Heart left ventricle (tissue), 16 donors: Measurements from ENCODE around the gene TXK. TPM values are rescaled to one million over a fixed set of nuclear protein-coding genes. Genes with fewer than 3 reads are reported as not detected.

Experiments used
- ATAC-seq, 4 donors: fragments of 200-7000 bp; cut with Tn5 transposase; one replicate each; pipeline ENCODE4 v1.9.1; 2020 to 2022; ENCODE audit warnings: moderate library complexity in 4 of 4, mild to moderate bottlenecking in 3 of 4, moderate number of reproducible peaks in 1 of 4
- DNase-seq, 5 donors: peaks; one replicate each; pipeline ENCODE4 v3.0.0-alpha.2; 2020
- H3K27ac ChIP-seq, 12 donors: fragments of 200-600 bp; sonication (generic) in 4 of 12; one replicate each; pipeline versions ENCODE4 v1.5.0 to v1.8.0; 2016 to 2022; ENCODE audit warnings: mild to moderate bottlenecking in 2 of 12
- H3K27me3 ChIP-seq, 9 donors: fragments of 200-600 bp; sonication (generic) in 2 of 9; one replicate each; pipeline versions ENCODE4 v1.5.1 to v1.8.0; 2016 to 2022; ENCODE audit warnings: mild to moderate bottlenecking in 3 of 9
- H3K36me3 ChIP-seq, 9 donors: fragments of 200-600 bp; sonication (generic) in 2 of 9; one replicate each; pipeline versions ENCODE4 v1.5.0 to v1.8.0; 2018 to 2022; ENCODE audit warnings: mild to moderate bottlenecking in 2 of 9
- H3K4me1 ChIP-seq, 12 donors: fragments of 200-600 bp; sonication (generic) in 4 of 12; one replicate each; pipeline versions ENCODE4 v1.5.0 to v1.8.0; 2016 to 2022; ENCODE audit warnings: mild to moderate bottlenecking in 3 of 12
- H3K4me3 ChIP-seq, 12 donors: fragments of 200-600 bp; sonication (generic) in 4 of 12; one replicate each; pipeline versions ENCODE4 v1.5.0 to v1.8.0; 2017 to 2022; ENCODE audit warnings: mild to moderate bottlenecking in 9 of 12, moderate library complexity in 4 of 12
- H3K9me3 ChIP-seq, 12 donors: fragments of 200-600 bp; sonication (generic) in 4 of 12; one replicate each; pipeline versions ENCODE4 v1.5.0 to v1.8.0; 2016 to 2022; ENCODE audit warnings: mild to moderate bottlenecking in 1 of 12
- POLR2A ChIP-seq, 2 donors: fragments of 450-650 bp; IDR thresholded peaks; one replicate each; pipeline ENCODE4 v1.6.1; 2017; ENCODE audit warnings: antibody characterized with exemption in 2 of 2, mild to moderate bottlenecking in 2 of 2, moderate library complexity in 2 of 2
- WGBS, 4 donors: extraction: QIAGEN DNeasy Blood & Tissue Kit in 2 of 4; methylation state at CpG; one replicate each; pipeline versions ENCODE4 v1.1.5 to v1.1.7; 2013 to 2018; 5-methylcytosine and 5-hydroxymethylcytosine counted together
- intact Hi-C, 10 donors: fragments of 100-400 bp; cut with DNase I; formaldehyde crosslinking; loops; one replicate each; pipeline versions ENCODE4 v1.11.1 to v1.14.2; 2022
- polyA plus RNA-seq, 2 donors: library from polyadenylated mRNA; stranded (reverse); fragments of 200-250 nt; gene quantifications; one replicate each; pipeline ENCODE4 v1.2.3, GENCODE V29; 2013
- total RNA-seq, 9 donors: library from RNA; depleted of rRNA in 2 of 9; stranded (reverse); fragments of >200 nt in 2 of 9; fragmentation: NEBNext Ultra II Directional in 3 of 9; extraction: Animal tissue kit (Norgen Biotek cat#: 25700) in 3 of 9; gene quantifications; one replicate each; pipeline versions ENCODE4 v1.1.0 to v1.2.4, GENCODE V29; 2016 to 2023
- TF ChIP-seq, protein P1 (sequence below), 12 donors: fragments of 200-600 bp; sonication (generic) in 4 of 12; IDR thresholded peaks; one replicate each; pipeline versions ENCODE4 v1.5.0 to v1.8.0; 2018 to 2022; ENCODE audit warnings: antibody characterized with exemption in 12 of 12, mild to moderate bottlenecking in 5 of 12
- donor health status: ischemic (EF 13 %, LVEDD 7.1; RV severe dilation, severe dysfunction).
- donor health status: healthy with polysubstance abuse.
- donor health status: DM: no; HTN: yes; CAD: no.
- donor health status: DM: no; HTN: no; CAD: no.
- donor health status: ischemic (EF 25% LVEDD 6.9; RV normal size, moderate dysfunction).
- donor health status: ischemic (EF 25% LVEDD 5.7; RV mildly dilated, moderate dysfunction).
- donor health status: healthy.
- donor health status: DM: yes; HTN: yes; CAD: no.
- donor health status: ischemic (EF 35%, LVEDD 5.7; RV mildly dilated, moderate dysfunction).
- donor health status: nonischemic (EF 11% LVEDD 7.7; RV severe dilation, severe dysfunction).
- donor health status: DM: yes; HTN: yes; CAD: no.
- donor health status: PGD.
- donor health status: ischemic (EF 29% LVEDD 5.4; RV normal size, mild dysfunction).
- donor health status: nonischemic (EF 23%, LVEDD 6.1; RV moderate dilation, normal function).

Gene TXK
- total and polyA plus RNA-seq, 11 donors = 0.18 to 3.3 (median 0.51) TPM; not detected in 1

GRCh38 chr4:48175328-48175727, 41.3 kb upstream of the TXK start:
- H3K4me1 ChIP-seq = peaks cover 0 to 16% (median 0%) of the 10 kb centered on the region in 12 donors
- intact Hi-C loops = no loop called here
- no peaks in the 10 kb centered on the region for H3K27me3 ChIP-seq
- no peak for ATAC-seq
- no peak overlapping the region for H3K27ac ChIP-seq
- no peak for DNase-seq
- H3K4me3 ChIP-seq = no peak overlapping the region
- TF ChIP-seq POLR2A (IDR thresholded peaks at IDR 0.05) = no peak
- TF ChIP-seq, protein P1, sequence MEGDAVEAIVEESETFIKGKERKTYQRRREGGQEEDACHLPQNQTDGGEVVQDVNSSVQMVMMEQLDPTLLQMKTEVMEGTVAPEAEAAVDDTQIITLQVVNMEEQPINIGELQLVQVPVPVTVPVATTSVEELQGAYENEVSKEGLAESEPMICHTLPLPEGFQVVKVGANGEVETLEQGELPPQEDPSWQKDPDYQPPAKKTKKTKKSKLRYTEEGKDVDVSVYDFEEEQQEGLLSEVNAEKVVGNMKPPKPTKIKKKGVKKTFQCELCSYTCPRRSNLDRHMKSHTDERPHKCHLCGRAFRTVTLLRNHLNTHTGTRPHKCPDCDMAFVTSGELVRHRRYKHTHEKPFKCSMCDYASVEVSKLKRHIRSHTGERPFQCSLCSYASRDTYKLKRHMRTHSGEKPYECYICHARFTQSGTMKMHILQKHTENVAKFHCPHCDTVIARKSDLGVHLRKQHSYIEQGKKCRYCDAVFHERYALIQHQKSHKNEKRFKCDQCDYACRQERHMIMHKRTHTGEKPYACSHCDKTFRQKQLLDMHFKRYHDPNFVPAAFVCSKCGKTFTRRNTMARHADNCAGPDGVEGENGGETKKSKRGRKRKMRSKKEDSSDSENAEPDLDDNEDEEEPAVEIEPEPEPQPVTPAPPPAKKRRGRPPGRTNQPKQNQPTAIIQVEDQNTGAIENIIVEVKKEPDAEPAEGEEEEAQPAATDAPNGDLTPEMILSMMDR (IDR thresholded peaks at IDR 0.05) = no peak
- no peaks in the 10 kb centered on the region for H3K36me3 ChIP-seq
- WGBS, 4 donors = 48 to 75% (median 53%) methylated on average over 7 of the region's 7 CpGs
- H3K9me3 ChIP-seq = no peaks in the 10 kb centered on the region

DNA sequence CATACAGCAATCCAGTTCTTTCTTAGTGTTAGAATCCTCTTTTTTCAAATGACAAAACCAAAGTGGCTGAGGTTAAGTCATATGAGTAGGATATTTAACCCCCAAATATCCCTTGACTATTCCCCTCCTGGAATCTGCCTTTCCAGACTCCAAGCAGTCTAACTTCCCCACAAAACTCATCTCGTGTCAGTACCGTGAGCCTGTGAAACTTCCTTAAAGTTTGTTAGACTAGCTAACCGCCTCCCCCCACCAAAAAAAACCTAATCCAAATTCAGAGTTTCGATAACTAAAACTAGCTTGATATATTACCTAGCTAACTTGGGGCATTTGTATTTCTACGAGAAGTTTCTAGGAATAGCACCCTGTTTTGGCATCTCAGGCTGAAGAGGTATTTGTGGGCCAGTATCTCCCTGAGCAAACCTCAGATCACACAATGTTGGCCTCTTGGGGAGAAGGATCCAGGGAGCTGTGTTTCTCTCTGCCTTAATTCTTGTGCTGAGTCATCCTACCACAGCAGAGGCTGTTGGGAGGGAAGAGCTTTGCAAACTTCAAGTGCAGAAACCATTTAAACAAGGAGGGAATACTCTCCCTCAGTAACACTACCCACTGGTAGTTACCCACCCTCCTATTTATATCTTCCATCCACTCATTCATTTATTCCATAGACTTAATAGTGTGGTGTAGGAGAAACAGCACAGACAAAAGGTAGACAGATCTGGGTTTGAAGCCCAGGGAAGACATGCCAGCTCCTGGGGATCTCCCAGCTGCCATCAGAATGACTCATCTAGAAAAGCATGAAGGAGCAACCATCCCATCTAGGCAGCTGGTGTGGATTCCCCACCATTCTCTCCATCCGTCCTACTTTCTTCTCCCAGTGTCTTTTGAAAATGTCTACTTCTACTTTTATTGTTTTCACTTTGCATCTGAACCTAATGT, 39.3 kb upstream of the TXK start:
- peaks cover 0 to 16% (median 1%) of the 10 kb centered on the region in 12 donors for H3K4me1 ChIP-seq
- TF ChIP-seq POLR2A (IDR thresholded peaks at IDR 0.05) = no peak
- TF ChIP-seq, protein P1 (IDR thresholded peaks at IDR 0.05) = no peak
- H3K27ac ChIP-seq = peak overlapping the region in 1 of 12 donors; percentile 49
- WGBS, 4 donors = 76 to 78% (median 77%) methylated on average over 6 of the region's 6 CpGs
- intact Hi-C loops = no loop called here
- ATAC-seq (peak in 2 of 4 donors; percentile 45 to 70), DNase-seq (no peak)
- H3K36me3 ChIP-seq = no peaks in the 10 kb centered on the region
- no peaks in the 10 kb centered on the region for H3K9me3 ChIP-seq
- no peaks in the 10 kb centered on the region for H3K27me3 ChIP-seq
- H3K4me3 ChIP-seq = no peak overlapping the region

- intact Hi-C loops = no loop called here
- TF ChIP-seq, protein P1 (IDR thresholded peaks at IDR 0.05) = no peak
- TF ChIP-seq POLR2A (IDR thresholded peaks at IDR 0.05) = no peak
- Histone ChIP-seq H3K36me3 (peaks cover 0 to 1% (median 0%) of the 10 kb centered on the region in 9 donors), H3K27ac (peak overlapping the region in 1 of 12 donors; percentile 49), H3K9me3 (no peaks in the 10 kb centered on the region), H3K4me3 (no peak overlapping the region), H3K4me1 (peaks cover 0 to 16% (median 1%) of the 10 kb centered on the region in 12 donors), H3K27me3 (no peaks in the 10 kb centered on the region)
- WGBS, 4 donors = 49 to 94% (median 77%) methylated on average over 4 of the region's 4 CpGs
- DNase-seq (no peak), ATAC-seq (no peak)
Observed at GRCh38 chr4:48172651-48173050, 38.6 kb upstream of the TXK start.

GRCh38 chr4:48169636-48170035, 35.6 kb upstream of the TXK start:
- Histone ChIP-seq H3K9me3 (no peaks in the 10 kb centered on the region), H3K27me3 (no peaks in the 10 kb centered on the region), H3K36me3 (peaks cover 0 to 18% (median 5%) of the 10 kb centered on the region in 9 donors), H3K4me1 (peaks cover 0 to 16% (median 1%) of the 10 kb centered on the region in 12 donors), H3K27ac (no peak overlapping the region), H3K4me3 (no peak overlapping the region)
- TF ChIP-seq, protein P1 (IDR thresholded peaks at IDR 0.05) = no peak
- TF ChIP-seq POLR2A (IDR thresholded peaks at IDR 0.05) = no peak
- ATAC-seq = no peak
- intact Hi-C loops = loop anchor here in 1 of 10 donors (10.0 kb wide), 1 partner anchor 105 kb away; no protein-coding TSS in a partner anchor
- 0 to 79% (median 16%) methylated on average over 1 of the region's 1 CpG for WGBS, 4 donors
- no peak for DNase-seq
